ENCODE results near the gene PATZ1. TPM values are rescaled to one million over a fixed set of nuclear protein-coding genes. Genes with fewer than 3 reads are reported as not detected.
"Not testable (repeated sequence)": the region's sequence is repeated elsewhere in the genome, so short reads cannot be mapped to it uniquely, and the experiment has no call there.

Gene PATZ1
- total RNA-seq, 1 experiment from 2014 or later = 31.3 TPM

GRCh38 chr22:31378651-31379050, 32.5 kb upstream of the PATZ1 start:
- BruUV-seq (replicated peaks); DNase-seq; H3K4me1 ChIP-seq (ENCODE audit: insufficient read depth, low read length); H3K27me3 ChIP-seq (ENCODE audit: low read length); H3K4me3 ChIP-seq (ENCODE audit: low read length); H3F3A ChIP-seq (ENCODE audit: low read length, unreplicated experiment); CTCF ChIA-PET; H3K9ac ChIP-seq (ENCODE audit: low read length); H4K20me1 ChIP-seq (ENCODE audit: low read length); intact Hi-C loops (cut with micrococcal nuclease); H3K36me3 ChIP-seq (ENCODE audit: low read depth, low read length); H3K4me2 ChIP-seq (ENCODE audit: low read length); POLR2A ChIA-PET (ENCODE audit: unreplicated experiment); H2AFZ ChIP-seq (ENCODE audit: low read length); H3K9me3 ChIP-seq (ENCODE audit: low read length); H3K27ac ChIP-seq (ENCODE audit: low read length); H3K9me2 ChIP-seq (replicated peaks; ENCODE audit: low read length); H3K79me2 ChIP-seq (ENCODE audit: low read length); ATAC-seq: not testable (repeated sequence)

- H4K20me1 ChIP-seq (ENCODE audit: low read length) = no peaks in the 10 kb centered on the region
- H3K27ac ChIP-seq (ENCODE audit: low read length) = no peak overlapping the region
- no peaks in the 10 kb centered on the region for H3K36me3 ChIP-seq (ENCODE audit: low read depth, low read length)
- no peak overlapping the region for H3K9ac ChIP-seq (ENCODE audit: low read length)
- H3K4me3 ChIP-seq (ENCODE audit: low read length) = no peak overlapping the region
- H3K9me3 ChIP-seq (ENCODE audit: low read length) = no peaks in the 10 kb centered on the region
- no peak for TF ChIP-seq EZH2 (IDR thresholded peaks at IDR 0.05; ENCODE audit: low read length, unreplicated experiment)
- TF ChIP-seq CTCF (conservative IDR thresholded peaks at IDR 0.05; ENCODE audit: low read depth, low read length) = no peak
- no peak for TF ChIP-seq EZH2phosphoT487 (IDR thresholded peaks at IDR 0.05; ENCODE audit: borderline replicate concordance, low read length)
- DNase-seq (no peak), ATAC-seq (no peak)
- ChIA-PET POLR2A (ENCODE audit: unreplicated experiment) (no interaction called here), CTCF (no interaction called here)
- no peaks in the 10 kb centered on the region for H3K4me1 ChIP-seq (ENCODE audit: insufficient read depth, low read length)
- no peaks in the 10 kb centered on the region for H3K79me2 ChIP-seq (ENCODE audit: low read length)
- H3K4me2 ChIP-seq (ENCODE audit: low read length) = no peak overlapping the region
- no peaks in the 10 kb centered on the region for H3F3A ChIP-seq (ENCODE audit: low read length, unreplicated experiment)
- H2AFZ ChIP-seq (ENCODE audit: low read length) = no peak overlapping the region
- H3K9me2 ChIP-seq (replicated peaks; ENCODE audit: low read length) = no peaks in the 10 kb centered on the region
- intact Hi-C loops (cut with micrococcal nuclease) = no loop called here
- BruUV-seq (replicated peaks) = no TSS peak
- no peaks in the 10 kb centered on the region for H3K27me3 ChIP-seq (ENCODE audit: low read length)
Observed at GRCh38 chr22:31378123-31378522, 32.0 kb upstream of the PATZ1 start.

DNA sequence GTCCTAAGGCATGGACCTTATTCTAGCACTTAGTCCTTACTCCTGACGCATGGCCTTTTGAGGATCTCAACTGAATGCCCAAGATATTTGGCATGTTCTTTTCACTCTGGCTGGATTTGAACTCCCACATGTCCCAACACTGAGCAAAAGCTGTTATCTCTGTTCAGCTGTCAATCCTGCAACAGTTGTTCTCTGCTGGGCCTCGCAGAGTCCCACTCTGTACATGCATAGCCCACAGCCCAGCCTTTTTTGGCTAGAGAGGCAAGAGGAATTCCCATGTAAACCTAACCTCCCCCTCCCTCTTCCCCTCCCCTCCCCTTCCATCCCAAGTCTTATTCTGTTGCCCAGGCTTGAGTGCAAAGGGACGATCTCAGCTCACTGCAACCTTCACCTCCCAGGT, 31.5 kb upstream of the PATZ1 start:
- BruUV-seq (replicated peaks) = no TSS peak
- POLR2A ChIA-PET (ENCODE audit: unreplicated experiment) = no interaction called here
- no peak for TF ChIP-seq EZH2phosphoT487 (IDR thresholded peaks at IDR 0.05; ENCODE audit: borderline replicate concordance, low read length)
- TF ChIP-seq EZH2 (IDR thresholded peaks at IDR 0.05; ENCODE audit: low read length, unreplicated experiment) = no peak
- no peak for TF ChIP-seq CTCF (conservative IDR thresholded peaks at IDR 0.05; ENCODE audit: low read depth, low read length)
- Histone ChIP-seq H3K79me2 (ENCODE audit: low read length) (no peaks in the 10 kb centered on the region), H3K9me2 (replicated peaks; ENCODE audit: low read length) (no peaks in the 10 kb centered on the region), H3K4me2 (ENCODE audit: low read length) (no peak overlapping the region), H3K36me3 (ENCODE audit: low read depth, low read length) (no peaks in the 10 kb centered on the region), H2AFZ (ENCODE audit: low read length) (no peak overlapping the region), H3K4me3 (ENCODE audit: low read length) (no peak overlapping the region), H3K9me3 (ENCODE audit: low read length) (no peaks in the 10 kb centered on the region), H3K4me1 (ENCODE audit: insufficient read depth, low read length) (no peaks in the 10 kb centered on the region), H3K27ac (ENCODE audit: low read length) (no peak overlapping the region), H3K27me3 (ENCODE audit: low read length) (no peaks in the 10 kb centered on the region), H3F3A (ENCODE audit: low read length, unreplicated experiment) (no peaks in the 10 kb centered on the region), H3K9ac (ENCODE audit: low read length) (no peak overlapping the region), H4K20me1 (ENCODE audit: low read length) (no peaks in the 10 kb centered on the region)
- ATAC-seq = no peak
- CTCF ChIA-PET = no interaction called here
- DNase-seq = no peak
- intact Hi-C loops (cut with micrococcal nuclease) = no loop called here

All from PC-3 (cell line).